Stimulated activated naive B cell treated with anti-CD40 and anti-IgM and Interleukin-4, amounts not matched to agents 10 μg/mL and 1 μg/mL and 100 μg/mL, for 72 hours (primary cell): Measurements from ENCODE around the gene SDK1.

Source experiments
- ATAC-seq, 2 donors: fragments of 150-1000 bp; cut with Tn5 transposase; replicated peaks; 2 replicates each; pipeline ENCODE4 v1.10.0; 2021; ENCODE audit warnings: moderate library complexity in 1 of 2
- DNase-seq: peaks from one replicate; pipeline ENCODE4 v3.0.0; 2021
- H3K27ac Mint-ChIP-seq: one replicate; pipeline ENCODE4 v1.8.0; 2022; ENCODE audit warnings: mild to moderate bottlenecking, mixed read lengths
- H3K27me3 Mint-ChIP-seq, 2 donors: one replicate each; pipeline ENCODE4 v1.8.0; 2022; ENCODE audit warnings: mixed read lengths in 2 of 2
- H3K36me3 Mint-ChIP-seq, 2 donors: one replicate each; pipeline ENCODE4 v1.8.0; 2022; ENCODE audit warnings: mixed read lengths in 2 of 2, mild to moderate bottlenecking in 1 of 2
- H3K4me1 Mint-ChIP-seq, 2 donors: one replicate each; pipeline ENCODE4 v1.8.0; 2022; ENCODE audit warnings: mixed read lengths in 2 of 2, mild to moderate bottlenecking in 1 of 2
- H3K4me3 Mint-ChIP-seq, 2 donors: one replicate each; pipeline ENCODE4 v1.8.0; 2022; ENCODE audit warnings: mild to moderate bottlenecking in 2 of 2, mixed read lengths in 2 of 2, moderate library complexity in 1 of 2
- H3K9me3 Mint-ChIP-seq, 2 donors: one replicate each; pipeline ENCODE4 v1.8.0; 2022; ENCODE audit warnings: mixed read lengths in 2 of 2, mild to moderate bottlenecking in 1 of 2

Gene SDK1

DNA sequence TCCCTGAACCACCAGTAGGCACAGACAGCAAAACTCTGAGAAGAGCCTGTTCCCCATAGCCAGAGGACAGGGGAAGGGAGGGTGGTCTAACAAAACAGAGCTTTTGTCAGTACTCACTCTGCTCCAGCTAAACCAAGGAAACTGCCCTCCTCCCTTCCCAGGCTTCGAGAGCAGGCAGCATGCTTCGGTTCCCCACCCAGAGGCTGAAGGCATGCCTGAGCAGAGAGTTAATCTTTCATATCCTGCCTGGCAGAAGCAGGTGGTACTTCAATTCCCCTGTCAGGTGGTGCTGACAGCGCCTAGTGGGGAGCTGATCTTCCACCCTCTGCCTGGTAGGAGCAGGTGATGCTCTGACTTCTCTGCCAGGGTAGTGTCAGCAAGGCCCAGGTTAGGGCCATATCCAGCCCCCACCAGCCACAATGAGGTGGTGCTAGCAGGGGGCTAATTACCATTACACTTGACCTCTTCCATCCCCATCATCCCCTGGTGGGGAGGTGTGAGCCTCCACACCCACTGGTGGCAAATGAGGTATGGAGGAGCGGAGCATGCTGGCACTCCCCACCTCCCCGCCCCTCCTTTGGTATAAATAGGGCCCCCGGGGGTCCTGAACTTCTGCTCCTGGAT is 35.1 kb downstream of the SDK1 start:
- Mint-ChIP-seq H3K36me3 (no peaks in the 10 kb centered on the region), H3K4me3 (no peak overlapping the region), H3K9me3 (no peaks in the 10 kb centered on the region), H3K27me3 (peaks cover 55 to 70% of the 10 kb centered on the region in 2 donors), H3K27ac (no peak overlapping the region), H3K4me1 (no peaks in the 10 kb centered on the region)
- ATAC-seq (no peak), DNase-seq (no peak)

GRCh38 chr7:3338161-3338560 is 37.1 kb downstream of the SDK1 start:
- Mint-ChIP-seq H3K4me1 (no peaks in the 10 kb centered on the region), H3K27ac (no peak overlapping the region), H3K9me3 (no peaks in the 10 kb centered on the region), H3K4me3 (no peak overlapping the region), H3K27me3 (peaks cover 50 to 67% of the 10 kb centered on the region in 2 donors), H3K36me3 (no peaks in the 10 kb centered on the region)
- no peak for DNase-seq
- ATAC-seq = no peak

GRCh38 chr7:3345699-3346481 is 44.8 kb downstream of the SDK1 start:
- Mint-ChIP-seq H3K4me3 (no peak overlapping the region), H3K27me3 (peaks cover 14 to 18% of the 10 kb centered on the region in 2 donors), H3K27ac (no peak overlapping the region), H3K9me3 (no peaks in the 10 kb centered on the region), H3K36me3 (no peaks in the 10 kb centered on the region), H3K4me1 (no peaks in the 10 kb centered on the region)
- ATAC-seq (no peak), DNase-seq (no peak)

GRCh38 chr7:3349126-3349525 is 48.1 kb downstream of the SDK1 start:
- Mint-ChIP-seq H3K27me3 (peaks cover 14 to 20% of the 10 kb centered on the region in 2 donors), H3K36me3 (no peaks in the 10 kb centered on the region), H3K9me3 (no peaks in the 10 kb centered on the region), H3K4me3 (no peak overlapping the region), H3K4me1 (no peaks in the 10 kb centered on the region), H3K27ac (no peak overlapping the region)
- DNase-seq (no peak), ATAC-seq (no peak)

- no peak overlapping the region for H3K27ac Mint-ChIP-seq
- H3K4me3 Mint-ChIP-seq = no peak overlapping the region
- H3K4me1 Mint-ChIP-seq = no peaks in the 10 kb centered on the region
- ATAC-seq (no peak), DNase-seq (no peak)
- H3K9me3 Mint-ChIP-seq = no peaks in the 10 kb centered on the region
- peaks cover 16 to 20% of the 10 kb centered on the region in 2 donors for H3K27me3 Mint-ChIP-seq
- H3K36me3 Mint-ChIP-seq = no peaks in the 10 kb centered on the region
Measured at GRCh38 chr7:3356173-3356572, 55.1 kb downstream of the SDK1 start.

- Mint-ChIP-seq H3K36me3 (no peaks in the 10 kb centered on the region), H3K27me3 (peaks cover 19 to 27% of the 10 kb centered on the region in 2 donors), H3K9me3 (no peaks in the 10 kb centered on the region), H3K27ac (no peak overlapping the region), H3K4me1 (no peaks in the 10 kb centered on the region), H3K4me3 (no peak overlapping the region)
- ATAC-seq = no peak
- DNase-seq = no peak
Measured at GRCh38 chr7:3358991-3359390, 57.9 kb downstream of the SDK1 start.

DNA sequence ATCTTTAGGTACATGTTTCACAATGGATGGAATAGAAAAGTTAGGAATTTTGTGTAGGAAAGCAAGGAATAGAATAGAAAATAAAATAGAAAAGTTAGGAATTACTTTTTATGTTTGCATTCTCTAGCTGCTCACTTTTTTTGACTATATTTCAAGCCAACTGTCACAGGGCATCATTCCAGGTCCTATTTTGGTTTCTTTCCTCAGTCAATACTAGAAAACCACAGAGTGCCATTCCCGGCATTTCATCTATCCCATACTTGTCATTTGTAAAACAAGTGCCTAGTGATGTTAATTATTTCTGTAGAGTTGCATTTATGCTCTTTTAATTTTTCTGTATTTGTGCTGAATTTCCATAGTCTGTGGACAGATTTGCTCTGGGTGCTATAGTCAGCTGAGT is 66.2 kb downstream of the SDK1 start:
- no peak for DNase-seq
- H3K9me3 Mint-ChIP-seq = no peaks in the 10 kb centered on the region
- no peaks in the 10 kb centered on the region for H3K36me3 Mint-ChIP-seq
- H3K27ac Mint-ChIP-seq = no peak overlapping the region
- H3K27me3 Mint-ChIP-seq = peaks cover 25 to 39% of the 10 kb centered on the region in 2 donors
- peaks cover 6 to 8% of the 10 kb centered on the region in 2 donors for H3K4me1 Mint-ChIP-seq
- no peak for ATAC-seq
- no peak overlapping the region for H3K4me3 Mint-ChIP-seq

DNA sequence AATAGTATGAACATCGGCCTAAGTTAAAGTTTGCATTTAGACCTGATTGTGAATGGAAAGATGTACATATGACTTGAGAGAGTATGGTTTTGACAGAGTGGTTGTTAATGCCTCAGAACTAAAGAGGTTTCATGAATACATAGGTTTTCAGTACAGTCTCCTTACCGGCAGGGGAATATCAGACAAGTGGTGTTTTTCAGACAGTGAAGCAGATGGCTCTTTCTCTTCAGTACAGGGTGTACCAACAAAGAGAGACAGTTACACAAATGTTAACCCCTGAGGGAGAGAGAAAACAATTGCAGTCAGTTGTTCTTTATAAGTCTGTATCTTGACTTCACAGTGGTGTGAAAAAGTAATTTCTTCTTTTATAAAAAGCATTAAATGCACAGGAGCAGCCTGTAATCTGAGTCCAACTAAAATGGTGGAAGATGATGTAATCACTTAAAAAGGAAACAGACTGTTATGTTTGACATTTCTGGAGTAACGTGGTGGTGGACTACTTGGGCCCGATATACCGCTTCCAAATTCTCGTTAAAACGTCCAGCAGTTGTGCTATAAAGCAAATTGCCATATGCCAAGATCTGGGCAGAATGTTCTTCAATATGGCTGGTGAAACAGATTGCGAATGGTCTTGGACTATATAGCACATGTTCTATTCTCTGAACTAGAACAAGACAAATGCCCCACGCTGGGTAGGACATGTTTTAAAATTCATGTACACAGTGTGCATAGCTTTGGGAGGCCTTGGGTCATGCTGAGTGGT is 69.2 kb downstream of the SDK1 start:
- Mint-ChIP-seq H3K27me3 (peaks cover 23 to 25% of the 10 kb centered on the region in 2 donors), H3K4me3 (no peak overlapping the region), H3K36me3 (no peaks in the 10 kb centered on the region), H3K27ac (no peak overlapping the region), H3K9me3 (no peaks in the 10 kb centered on the region), H3K4me1 (peaks cover 6 to 8% of the 10 kb centered on the region in 2 donors)
- ATAC-seq (no peak), DNase-seq (no peak)

DNA sequence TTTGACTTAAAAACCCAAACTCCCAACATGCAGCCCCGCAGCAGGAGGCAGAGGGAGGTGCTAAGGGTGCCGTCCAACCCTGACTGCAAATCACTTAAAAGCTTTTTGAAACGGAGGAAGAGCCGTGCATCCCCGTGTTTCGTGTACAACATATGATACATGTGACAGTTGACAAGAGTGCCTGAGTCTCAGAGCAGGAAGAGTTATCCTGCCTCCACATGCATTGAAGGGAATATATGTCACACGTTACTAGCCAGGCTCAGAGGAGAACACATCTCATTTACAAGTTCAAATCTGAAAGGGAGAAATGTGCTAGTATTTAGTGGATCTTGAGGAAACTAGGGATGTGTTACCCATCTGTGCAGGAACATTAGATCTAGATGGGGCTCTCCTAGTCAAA is 69.9 kb downstream of the SDK1 start:
- no peak for DNase-seq
- no peak overlapping the region for H3K4me3 Mint-ChIP-seq
- H3K36me3 Mint-ChIP-seq = no peaks in the 10 kb centered on the region
- ATAC-seq = no peak
- no peaks in the 10 kb centered on the region for H3K9me3 Mint-ChIP-seq
- H3K27ac Mint-ChIP-seq = no peak overlapping the region
- peaks cover 6 to 8% of the 10 kb centered on the region in 2 donors for H3K4me1 Mint-ChIP-seq
- peaks cover 25 to 26% of the 10 kb centered on the region in 2 donors for H3K27me3 Mint-ChIP-seq

GRCh38 chr7:3371601-3372000 is 70.5 kb downstream of the SDK1 start:
- ATAC-seq (no peak), DNase-seq (no peak)
- Mint-ChIP-seq H3K27me3 (peaks cover 25 to 26% of the 10 kb centered on the region in 2 donors), H3K9me3 (no peaks in the 10 kb centered on the region), H3K4me1 (peaks cover 6 to 8% of the 10 kb centered on the region in 2 donors), H3K27ac (no peak overlapping the region), H3K4me3 (no peak overlapping the region), H3K36me3 (no peaks in the 10 kb centered on the region)

GRCh38 chr7:3374239-3374638 is 73.2 kb downstream of the SDK1 start:
- Mint-ChIP-seq H3K27ac (no peak overlapping the region), H3K36me3 (no peaks in the 10 kb centered on the region), H3K9me3 (no peaks in the 10 kb centered on the region), H3K4me1 (peaks cover 6 to 8% of the 10 kb centered on the region in 2 donors), H3K4me3 (no peak overlapping the region), H3K27me3 (peaks cover 37 to 45% of the 10 kb centered on the region in 2 donors)
- DNase-seq = no peak
- no peak for ATAC-seq

DNA sequence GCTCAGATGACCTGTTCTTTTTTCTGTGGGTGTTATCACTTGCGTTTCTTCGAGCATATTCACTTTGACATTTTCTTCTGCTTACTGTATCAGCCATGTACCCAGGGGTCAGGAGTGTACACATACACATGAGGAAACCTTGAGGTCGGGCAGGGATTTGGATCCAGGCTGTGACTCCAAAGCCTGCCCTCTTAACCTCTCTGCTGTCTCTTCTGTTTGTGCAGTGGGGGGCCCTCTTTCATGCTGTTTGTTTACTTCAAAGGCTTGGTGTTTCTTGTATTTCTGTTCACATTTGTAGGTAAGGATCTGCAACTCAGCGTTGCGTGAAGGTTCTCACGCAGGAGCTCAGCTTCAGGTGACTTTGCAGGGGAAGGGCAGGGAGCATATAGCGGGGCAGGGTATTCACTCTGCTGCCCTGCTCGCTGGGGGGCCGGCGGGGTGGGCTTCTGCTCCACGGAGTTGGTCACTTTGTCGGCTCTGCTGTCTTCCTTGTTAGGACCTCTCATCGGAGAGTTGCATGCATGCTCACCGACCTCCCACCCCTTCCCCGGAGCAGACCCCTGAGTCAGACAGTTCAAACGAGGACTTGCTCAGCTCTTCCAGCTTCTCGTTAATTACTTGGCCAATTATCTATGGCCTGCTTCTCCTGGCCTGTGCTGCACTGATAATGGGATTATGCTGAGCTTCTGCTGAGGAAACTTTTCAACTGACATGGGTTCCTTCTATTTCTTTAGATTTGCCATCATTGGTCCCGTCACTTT is 77.5 kb downstream of the SDK1 start:
- H3K4me3 Mint-ChIP-seq = no peak overlapping the region
- H3K27me3 Mint-ChIP-seq = peaks cover 32 to 40% of the 10 kb centered on the region in 2 donors

DNA sequence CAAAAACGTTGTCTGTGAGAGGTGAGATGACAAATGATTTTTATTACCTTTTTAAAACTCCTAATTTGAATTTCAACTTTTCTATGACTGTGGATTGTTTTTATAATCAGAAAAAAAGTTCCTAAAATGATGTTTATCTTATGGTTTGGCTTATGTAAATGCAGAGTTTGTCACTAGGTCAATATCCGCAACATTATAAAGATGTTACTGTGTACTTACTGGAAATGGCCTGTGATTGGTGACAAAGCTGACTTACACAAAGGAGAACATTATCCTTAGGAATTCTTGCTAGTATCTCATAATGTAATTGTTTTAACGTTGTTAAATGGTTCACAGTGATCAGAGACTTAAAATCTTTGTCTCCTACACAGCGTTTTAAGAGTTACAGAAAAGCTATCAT is 79.0 kb downstream of the SDK1 start:
- no peak for DNase-seq
- H3K36me3 Mint-ChIP-seq = no peaks in the 10 kb centered on the region
- no peak for ATAC-seq
- no peak overlapping the region for H3K4me3 Mint-ChIP-seq
- H3K4me1 Mint-ChIP-seq = no peaks in the 10 kb centered on the region
- no peaks in the 10 kb centered on the region for H3K9me3 Mint-ChIP-seq
- peaks cover 32 to 34% of the 10 kb centered on the region in 2 donors for H3K27me3 Mint-ChIP-seq
- H3K27ac Mint-ChIP-seq = no peak overlapping the region

More for the DNA sequence above, 77.5 kb downstream of the SDK1 start:
- Mint-ChIP-seq H3K36me3 (no peaks in the 10 kb centered on the region), H3K9me3 (no peaks in the 10 kb centered on the region), H3K4me1 (no peaks in the 10 kb centered on the region), H3K27ac (no peak overlapping the region)
- ATAC-seq = no peak
- DNase-seq = no peak
